GM12878 (cell line): ENCODE results near the gene SMARCE1. TPM values are rescaled to one million over a fixed set of nuclear protein-coding genes. Genes with fewer than 3 reads are reported as not detected.

Experiments used
- ATAC-seq: fragments of 200-7000 bp; cut with Tn5 transposase; 3 replicates; pipeline ENCODE4 v1.9.1; 2020; ENCODE audit warnings: mild to moderate bottlenecking, moderate library complexity
- BruUV-seq: library from RNA; stranded (reverse); fragments of 400-500 nt; replicated peaks from 2 replicates; lab custom pipeline; 2021; lab: Mats Ljungman, UMichigan
- CTCF ChIA-PET: fragments of 300-600 bp; sonication (Branson Sonifier 250); formaldehyde crosslinking; extraction: SDS; loops from one replicate; lab custom pipeline; 2021; ENCODE audit warnings: inconsistent platforms; lab: Yijun Ruan, JAX
- POLR2A ChIA-PET: fragments of 350-600 bp; formaldehyde crosslinking; extraction: SDS; loops from one replicate; lab custom pipeline; 2021; ENCODE audit warnings: inconsistent platforms; lab: Charles Lee
- RAD21 ChIA-PET: fragments of 300-600 bp; sonication (Branson Sonifier 250); formaldehyde crosslinking; loops from one replicate; lab custom pipeline; 2023; ENCODE audit warnings: antibody characterized with exemption; ENCODE audit not compliant: unreplicated experiment; lab: Charles Lee
- SMC1A ChIA-PET: fragments of 300-600 bp; sonication (Branson Sonifier 250); formaldehyde crosslinking; loops from one replicate; lab custom pipeline; 2023; ENCODE audit not compliant: unreplicated experiment, uncharacterized antibody; lab: Charles Lee
- DNase-seq: peaks from one replicate; pipeline ENCODE4 v3.0.0-alpha.2; 2011; ENCODE audit warnings: low read depth, low spot score
- FAIRE-seq: peaks from 3 replicates; lab custom pipeline; 2011; peaks lifted over from hg19 to GRCh38; lab: Jason Lieb, UNC
- H2AFZ ChIP-seq: 2 replicates; pipeline ENCODE4 v1.6.0; 2011; ENCODE audit warnings: low read depth, low read length, control low read depth; ENCODE audit not compliant: control insufficient read depth
- H3K27ac ChIP-seq: 2 replicates; pipeline ENCODE4 v1.5.1; 2011; ENCODE audit warnings: control low read depth; ENCODE audit not compliant: control insufficient read depth, insufficient read depth
- H3K27me3 ChIP-seq, 2 experiments: replicated peaks in 1 of 2; 2 replicates each; pipeline versions ENCODE4 v1.6.0 to v1.6.1; 2011; ENCODE audit warnings: low read length in 1 of 2; ENCODE audit not compliant: control insufficient read depth in 2 of 2, insufficient read depth in 2 of 2
- H3K36me3 ChIP-seq, 2 experiments: 2 replicates each; pipeline ENCODE4 v1.5.1; 2011; ENCODE audit warnings: low read length in 1 of 2; ENCODE audit not compliant: control insufficient read depth in 2 of 2, insufficient read depth in 2 of 2
- H3K4me1 ChIP-seq: 2 replicates; pipeline ENCODE4 v1.6.1; 2011; ENCODE audit warnings: mild to moderate bottlenecking, low read length, moderate library complexity, mixed read lengths; ENCODE audit not compliant: control insufficient read depth, insufficient read depth
- H3K4me2 ChIP-seq: 2 replicates; pipeline ENCODE4 v1.6.0; 2011; ENCODE audit warnings: control low read depth; ENCODE audit not compliant: control insufficient read depth, insufficient read depth
- H3K4me3 ChIP-seq: fragments of 200-600 bp; sonication (generic); 2 replicates; pipeline ENCODE4 v1.5.1; 2016
- H3K79me2 ChIP-seq: 2 replicates; pipeline ENCODE4 v1.6.0; 2011; ENCODE audit warnings: low read length; ENCODE audit not compliant: control insufficient read depth, insufficient read depth
- H3K9ac ChIP-seq: 2 replicates; pipeline ENCODE4 v1.8.0; 2011; ENCODE audit warnings: low read length, control low read depth, mixed read lengths; ENCODE audit not compliant: control insufficient read depth, insufficient read depth
- H3K9me3 ChIP-seq: replicated peaks from 3 replicates; pipeline ENCODE4 v1.5.1; 2011; ENCODE audit warnings: mild to moderate bottlenecking, low read length; ENCODE audit not compliant: control insufficient read depth, insufficient read depth
- H4K20me1 ChIP-seq: 2 replicates; pipeline ENCODE4 v1.6.0; 2011; ENCODE audit not compliant: control insufficient read depth, insufficient read depth
- CREB1 ChIP-seq: IDR thresholded peaks from 2 replicates; pipeline ENCODE4 v1.6.1; 2012; ENCODE audit warnings: low read depth, mild to moderate bottlenecking, inconsistent platforms
- EP300 ChIP-seq, 2 experiments: fragments of 150-350 bp in 1 of 2; IDR thresholded peaks; 2 replicates each; pipeline ENCODE4 v1.6.1; 2011 to 2012; ENCODE audit warnings: low read depth in 2 of 2, low read length in 2 of 2, borderline replicate concordance in 1 of 2, improper control_type of control experiment in 1 of 2, inconsistent platforms in 1 of 2; ENCODE audit not compliant: control insufficient read depth in 1 of 2
- ETV6 ChIP-seq, 2 experiments: fragments of 450-650 bp in 1 of 2; IDR thresholded peaks in 1 of 2; conservative IDR thresholded peaks in 1 of 2; 2 replicates each; pipeline ENCODE4 v1.6.1; 2014; ENCODE audit warnings: antibody characterized with exemption in 1 of 2, borderline replicate concordance in 1 of 2, low read depth in 1 of 2, mild to moderate bottlenecking in 1 of 2, moderate library complexity in 1 of 2
- KDM1A ChIP-seq: fragments of 200-600 bp; sonication (generic); IDR thresholded peaks from 2 replicates; pipeline ENCODE4 v1.6.1; 2016; ENCODE audit warnings: borderline replicate concordance
- LARP7 ChIP-seq: fragments of 450-650 bp; IDR thresholded peaks from 2 replicates; pipeline ENCODE4 v1.6.1; 2017; ENCODE audit warnings: mild to moderate bottlenecking
- MTA2 ChIP-seq: fragments of 450-650 bp; IDR thresholded peaks from 2 replicates; pipeline ENCODE4 v1.6.1; 2016; ENCODE audit warnings: low read depth, mild to moderate bottlenecking, moderate library complexity
- MYB ChIP-seq: fragments of 150-350 bp; IDR thresholded peaks from 2 replicates; pipeline ENCODE4 v1.6.1; 2014; ENCODE audit warnings: mild to moderate bottlenecking, low read depth, low read length, borderline replicate concordance
- NFYB ChIP-seq: IDR thresholded peaks from 2 replicates; pipeline ENCODE4 v1.6.1; 2011; ENCODE audit warnings: low read depth, mild to moderate bottlenecking, low read length, improper control_type of control experiment, moderate library complexity; ENCODE audit not compliant: insufficient read depth
- PAX8 ChIP-seq: fragments of 450-650 bp; IDR thresholded peaks from 2 replicates; pipeline ENCODE4 v1.6.1; 2017; ENCODE audit warnings: mild to moderate bottlenecking, moderate library complexity
- TARDBP ChIP-seq: IDR thresholded peaks from 2 replicates; pipeline ENCODE4 v1.6.1; 2016; ENCODE audit warnings: borderline replicate concordance
- YY1 ChIP-seq: IDR thresholded peaks from 2 replicates; pipeline ENCODE4 v1.6.1; 2011; ENCODE audit warnings: low read depth, mild to moderate bottlenecking, low read length
- ZNF274 ChIP-seq: IDR thresholded peaks from one replicate; pipeline ENCODE4 v1.8.0; 2011; ENCODE audit not compliant: insufficient read length, insufficient read depth
- WGBS: methylation state at CpG from one replicate; pipeline ENCODE4 v1.1.6; 2016; ENCODE audit warnings: low lambda C conversion rate; ENCODE audit not compliant: insufficient replicate concordance, insufficient coverage; ENCODE audit errors: missing lambda C conversion rate; 5-methylcytosine and 5-hydroxymethylcytosine counted together
- in situ Hi-C: fragments of 300-500 bp; cut with MboI; formaldehyde crosslinking; loops from 9 replicates; pipeline ENCODE4 v1.14.3; 2018; ENCODE audit warnings: mixed read lengths
- intact Hi-C: fragments of 100-400 bp; cut with micrococcal nuclease; formaldehyde crosslinking; loops from one replicate; pipeline ENCODE4 v1.14.2; 2022; ENCODE audit not compliant: unreplicated experiment
- polyA plus RNA-seq, 11 experiments: library from polyadenylated mRNA; depleted of rRNA in 4 of 11; unstranded in 6 of 11; stranded (reverse) in 5 of 11; fragments of >200 nt; fragmentation: Nextera tagmentation in 4 of 11; fragmentation: Illumina TruSeq in 1 of 11; extraction: Ambion mirVana in 4 of 11; extraction: Trizol in 1 of 11; gene quantifications; 1 replicate in 1 of 11; 2 replicates in 10 of 11; pipeline versions ENCODE4 v1.2.1 to v1.2.3, GENCODE V29; 2011 to 2016; ENCODE audit warnings: inconsistent platforms in 2 of 11, missing spikeins in 2 of 11, low read depth in 1 of 11
- total RNA-seq, 4 experiments: library from RNA; depleted of rRNA in 3 of 4; stranded (reverse); fragments of >200 nt in 3 of 4; fragmentation: Illumina TruSeq in 1 of 4; extraction: Trizol in 1 of 4; gene quantifications; 2 replicates each; pipeline versions ENCODE4 v1.2.1 to v1.2.3, GENCODE V29; 2013 to 2021
- TF ChIP-seq, protein P1 (sequence below): fragments of 450-650 bp; formaldehyde crosslinking; IDR thresholded peaks from 2 replicates; pipeline ENCODE4 v1.4.0; 2022; ENCODE audit warnings: mild to moderate bottlenecking, moderate library complexity
- TF ChIP-seq, protein P2 (sequence below): fragments of 450-650 bp; IDR thresholded peaks from 2 replicates; pipeline ENCODE4 v1.6.1; 2017; ENCODE audit warnings: mild to moderate bottlenecking
- TF ChIP-seq, protein P3 (sequence below): IDR thresholded peaks from 2 replicates; pipeline ENCODE4 v1.6.1; 2011; ENCODE audit warnings: borderline replicate concordance, low read depth, mild to moderate bottlenecking, moderate library complexity, low read length; ENCODE audit not compliant: insufficient read depth, poor library complexity, severe bottlenecking

Gene SMARCE1
- total and polyA plus RNA-seq, 10 of the 15 experiments (the other 5 are each of a cell fraction or from before 2014, with no cell fraction given), result 87.9 to 191 (median 132) TPM

DNA sequence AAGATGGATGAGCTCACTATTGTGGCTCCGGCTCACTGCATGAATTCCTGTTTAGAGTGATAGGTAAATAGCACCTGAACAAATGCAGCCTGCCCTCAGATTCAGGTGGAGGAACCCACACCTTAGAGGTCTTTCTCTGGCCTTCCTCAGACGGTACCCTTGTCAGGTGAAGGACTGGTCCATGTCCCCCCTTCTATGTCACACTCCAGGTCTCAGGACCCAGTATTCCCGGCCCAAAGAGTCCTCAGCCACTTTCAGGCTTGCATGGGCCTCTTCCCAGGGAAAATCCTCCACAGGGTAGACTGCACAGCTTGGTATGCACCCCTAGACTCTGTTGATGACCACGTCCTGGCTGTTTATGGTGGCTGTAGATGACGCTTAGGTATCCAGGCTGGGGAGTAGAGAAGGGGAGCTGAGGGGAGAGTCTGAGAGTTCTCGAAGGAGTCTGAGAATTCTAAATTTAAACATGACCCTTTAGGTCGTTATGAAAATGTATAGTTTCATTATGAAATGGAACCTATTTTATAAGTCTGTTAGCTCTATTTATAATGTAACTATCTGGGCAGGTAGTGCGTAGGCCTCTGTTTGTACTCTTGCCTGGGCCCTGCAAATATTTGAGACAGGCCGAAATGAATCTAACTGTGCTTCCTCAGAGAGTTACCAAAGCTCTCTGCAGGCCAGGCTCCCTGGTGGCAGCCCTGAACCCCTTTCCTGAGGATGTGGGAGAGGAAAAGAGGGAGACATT lies 49.9 kb downstream of the SMARCE1 start:
- ChIA-PET CTCF (interaction anchor here (0.8 to 2.8 kb wide), 15 partner anchors 13 to 1068 kb away, joined by 3 to 43 read pairs (median 4); partner anchors contain the start of genes CCR7 and TOP2A), RAD21 (interaction anchor here (0.8 to 4.0 kb wide), 18 partner anchors 10 to 150 kb away, joined by 3 to 75 read pairs (median 5); partner anchors contain the start of gene CCR7), SMC1A (interaction anchor here (0.6 to 4.3 kb wide), 18 partner anchors 10 to 63 kb away, joined by 3 to 63 read pairs (median 9); partner anchors contain the start of gene CCR7), POLR2A (interaction anchor here (0.7 to 4.4 kb wide), 10 partner anchors 10 to 221 kb away, joined by 3 to 81 read pairs (median 8); partner anchors contain the start of gene CCR7)
- Histone ChIP-seq H3K4me1 (peaks cover 63% of the 10 kb centered on the region), H3K4me2 (peak overlapping the region; percentile 67), H3K79me2 (no peaks in the 10 kb centered on the region), H3K9ac (peak overlapping the region; percentile 27), H4K20me1 (no peaks in the 10 kb centered on the region), H3K27ac (peak overlapping the region; percentile 91), H3K36me3 (no peaks in the 10 kb centered on the region), H2AFZ (no peak overlapping the region), H3K4me3 (peak overlapping the region; percentile 38; the same call in 1 of the 2 replicates), H3K27me3 (no peaks in the 10 kb centered on the region), H3K9me3 (peaks cover 10% of the 10 kb centered on the region)
- DNase-seq (no peak), ATAC-seq (peak; percentile 40), FAIRE-seq (no peak)
- BruUV-seq, result no TSS peak
- in situ Hi-C loops (no loop called here), intact Hi-C loops (loop anchor here (1.0 kb wide), 1 partner anchor 15 kb away; no protein-coding TSS in a partner anchor)
- WGBS, result 23% methylated on average over 9 of the region's 9 CpGs
- TF ChIP-seq MTA2 (no peak), YY1 (no peak), TARDBP (no peak), CREB1 (0 out of 2 replicates have a peak, but pooled peaks have one; percentile 36), NFYB (no peak), ETV6 (conservative IDR thresholded peaks at IDR 0.05 in 1 of 2, IDR thresholded peaks at IDR 0.05 in 1 of 2; ENCODE audit: borderline replicate concordance in 1 of 2, low read depth in 1 of 2) (peak in 1 of 2 experiments; percentile 13; a peak in 1 of 4 replicates), KDM1A (no peak), EP300 (IDR thresholded peaks at IDR 0.05; ENCODE audit: borderline replicate concordance in 1 of 2, control insufficient read depth in 1 of 2, low read depth in 2 of 2, low read length in 2 of 2) (peak in 1 of 2 experiments; percentile 66; a peak in 1 of 4 replicates), MYB (0 out of 2 replicates have a peak, but pooled peaks have one; percentile 27), ZNF274 (no peak), LARP7 (no peak; the same call in 1 of the 2 replicates), PAX8 (no peak)
- TF ChIP-seq, protein P1, sequence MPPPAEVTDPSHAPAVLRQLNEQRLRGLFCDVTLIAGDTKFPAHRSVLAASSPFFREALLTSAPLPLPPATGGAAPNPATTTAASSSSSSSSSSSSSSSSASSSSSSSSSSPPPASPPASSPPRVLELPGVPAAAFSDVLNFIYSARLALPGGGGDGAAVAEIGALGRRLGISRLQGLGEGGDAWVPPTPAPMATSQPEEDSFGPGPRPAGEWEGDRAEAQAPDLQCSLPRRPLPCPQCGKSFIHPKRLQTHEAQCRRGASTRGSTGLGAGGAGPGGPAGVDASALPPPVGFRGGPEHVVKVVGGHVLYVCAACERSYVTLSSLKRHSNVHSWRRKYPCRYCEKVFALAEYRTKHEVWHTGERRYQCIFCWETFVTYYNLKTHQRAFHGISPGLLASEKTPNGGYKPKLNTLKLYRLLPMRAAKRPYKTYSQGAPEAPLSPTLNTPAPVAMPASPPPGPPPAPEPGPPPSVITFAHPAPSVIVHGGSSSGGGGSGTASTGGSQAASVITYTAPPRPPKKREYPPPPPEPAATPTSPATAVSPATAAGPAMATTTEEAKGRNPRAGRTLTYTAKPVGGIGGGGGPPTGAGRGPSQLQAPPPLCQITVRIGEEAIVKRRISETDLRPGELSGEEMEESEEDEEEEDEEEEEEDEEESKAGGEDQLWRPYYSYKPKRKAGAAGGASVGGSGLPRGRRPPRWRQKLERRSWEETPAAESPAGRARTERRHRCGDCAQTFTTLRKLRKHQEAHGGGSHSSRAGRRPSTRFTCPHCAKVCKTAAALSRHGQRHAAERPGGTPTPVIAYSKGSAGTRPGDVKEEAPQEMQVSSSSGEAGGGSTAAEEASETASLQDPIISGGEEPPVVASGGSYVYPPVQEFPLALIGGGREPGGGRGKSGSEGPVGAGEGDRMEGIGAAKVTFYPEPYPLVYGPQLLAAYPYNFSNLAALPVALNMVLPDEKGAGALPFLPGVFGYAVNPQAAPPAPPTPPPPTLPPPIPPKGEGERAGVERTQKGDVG (CRISPR knock-in tag), result no peak
- TF ChIP-seq, protein P2, sequence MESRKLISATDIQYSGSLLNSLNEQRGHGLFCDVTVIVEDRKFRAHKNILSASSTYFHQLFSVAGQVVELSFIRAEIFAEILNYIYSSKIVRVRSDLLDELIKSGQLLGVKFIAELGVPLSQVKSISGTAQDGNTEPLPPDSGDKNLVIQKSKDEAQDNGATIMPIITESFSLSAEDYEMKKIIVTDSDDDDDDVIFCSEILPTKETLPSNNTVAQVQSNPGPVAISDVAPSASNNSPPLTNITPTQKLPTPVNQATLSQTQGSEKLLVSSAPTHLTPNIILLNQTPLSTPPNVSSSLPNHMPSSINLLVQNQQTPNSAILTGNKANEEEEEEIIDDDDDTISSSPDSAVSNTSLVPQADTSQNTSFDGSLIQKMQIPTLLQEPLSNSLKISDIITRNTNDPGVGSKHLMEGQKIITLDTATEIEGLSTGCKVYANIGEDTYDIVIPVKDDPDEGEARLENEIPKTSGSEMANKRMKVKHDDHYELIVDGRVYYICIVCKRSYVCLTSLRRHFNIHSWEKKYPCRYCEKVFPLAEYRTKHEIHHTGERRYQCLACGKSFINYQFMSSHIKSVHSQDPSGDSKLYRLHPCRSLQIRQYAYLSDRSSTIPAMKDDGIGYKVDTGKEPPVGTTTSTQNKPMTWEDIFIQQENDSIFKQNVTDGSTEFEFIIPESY, result no peak
- TF ChIP-seq, protein P3, sequence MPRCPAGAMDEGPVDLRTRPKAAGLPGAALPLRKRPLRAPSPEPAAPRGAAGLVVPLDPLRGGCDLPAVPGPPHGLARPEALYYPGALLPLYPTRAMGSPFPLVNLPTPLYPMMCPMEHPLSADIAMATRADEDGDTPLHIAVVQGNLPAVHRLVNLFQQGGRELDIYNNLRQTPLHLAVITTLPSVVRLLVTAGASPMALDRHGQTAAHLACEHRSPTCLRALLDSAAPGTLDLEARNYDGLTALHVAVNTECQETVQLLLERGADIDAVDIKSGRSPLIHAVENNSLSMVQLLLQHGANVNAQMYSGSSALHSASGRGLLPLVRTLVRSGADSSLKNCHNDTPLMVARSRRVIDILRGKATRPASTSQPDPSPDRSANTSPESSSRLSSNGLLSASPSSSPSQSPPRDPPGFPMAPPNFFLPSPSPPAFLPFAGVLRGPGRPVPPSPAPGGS, result peak; percentile 18
